Skin epidermis (tissue), 12 donors: ENCODE results near the gene SLC26A6.

Experiments
- H3K27ac ChIP-seq, 21 experiments: fragments of 200-600 bp; sonication (generic) in 11 of 21; one replicate each; pipeline ENCODE4 v1.5.0; 2020; ENCODE audit warnings: mild to moderate bottlenecking in 3 of 21, inconsistent platforms in 2 of 21, moderate library complexity in 2 of 21
- H3K4me3 ChIP-seq, 7 experiments: fragments of 200-600 bp; sonication (generic) in 2 of 7; one replicate each; pipeline ENCODE4 v1.5.0; 2020; ENCODE audit warnings: inconsistent platforms in 2 of 7, mild to moderate bottlenecking in 2 of 7, moderate library complexity in 1 of 7

The SLC26A6 gene

GRCh38 chr3:48609088-48610005 is 25.9 kb downstream of the SLC26A6 start, which contains the start of gene UQCRC1:
Gene UQCRC1 (minus strand): TSS chr3:48609646. CDS start chr3:48609620, 26 bp downstream.
- peak within 1 kb of the TSS; percentile 74 to 98 (median 93) for H3K27ac ChIP-seq
- peak within 1 kb of the TSS; percentile 60 to 97 (median 89) for H3K4me3 ChIP-seq

GRCh38 chr3:48607519-48607918 is 27.7 kb downstream of the SLC26A6 start:
- no peak overlapping the region for H3K27ac ChIP-seq
- H3K4me3 ChIP-seq: no peak overlapping the region

- H3K27ac ChIP-seq: peak overlapping the region in 1 of 21 experiments; percentile 3
These were observed 33.7 kb downstream of the SLC26A6 start for GRCh38 chr3:48601622-48601994.

GRCh38 chr3:48600711-48601621 is 34.3 kb downstream of the SLC26A6 start:
- no peak overlapping the region for H3K4me3 ChIP-seq
- H3K27ac ChIP-seq: peak overlapping the region in 6 of 21 experiments; percentile 3 to 78 (median 56)

More at GRCh38 chr3:48601622-48601994, 33.7 kb downstream of the SLC26A6 start:
- H3K4me3 ChIP-seq: no peak overlapping the region

GRCh38 chr3:48599509-48600285 is 35.6 kb downstream of the SLC26A6 start:
- H3K27ac ChIP-seq: peak overlapping the region in 15 of 21 experiments; percentile 39 to 95 (median 78)
- H3K4me3 ChIP-seq: no peak overlapping the region

- H3K27ac ChIP-seq: peak overlapping the region in 20 of 21 experiments; percentile 39 to 95 (median 76)
These were observed 36.2 kb downstream of the SLC26A6 start for GRCh38 chr3:48599077-48599501.

GRCh38 chr3:48598323-48599076 is 36.8 kb downstream of the SLC26A6 start:
- Histone ChIP-seq H3K4me3 (no peak overlapping the region), H3K27ac (peak overlapping the region in 20 of 21 experiments; percentile 39 to 95 (median 76))

More at GRCh38 chr3:48599077-48599501, 36.2 kb downstream of the SLC26A6 start:
- no peak overlapping the region for H3K4me3 ChIP-seq

GRCh38 chr3:48597408-48597800 is 37.9 kb downstream of the SLC26A6 start:
- H3K27ac ChIP-seq: peak overlapping the region in 20 of 21 experiments; percentile 39 to 95 (median 76)

GRCh38 chr3:48596676-48597407 is 38.4 kb downstream of the SLC26A6 start:
- no peak overlapping the region for H3K4me3 ChIP-seq
- peak overlapping the region in 19 of 21 experiments; percentile 39 to 95 (median 83) for H3K27ac ChIP-seq

More at GRCh38 chr3:48597408-48597800, 37.9 kb downstream of the SLC26A6 start:
- no peak overlapping the region for H3K4me3 ChIP-seq

GRCh38 chr3:48596157-48596556 is 39.1 kb downstream of the SLC26A6 start:
- peak overlapping the region in 19 of 21 experiments; percentile 7 to 95 (median 83) for H3K27ac ChIP-seq
- H3K4me3 ChIP-seq: no peak overlapping the region

- Histone ChIP-seq H3K27ac (peak overlapping the region in 20 of 21 experiments; percentile 7 to 95 (median 84)), H3K4me3 (peak overlapping the region in 6 of 7 experiments; percentile 35 to 51 (median 50))
These were observed 39.6 kb downstream of the SLC26A6 start for GRCh38 chr3:48595526-48596121.

GRCh38 chr3:48595075-48595525 is 40.2 kb downstream of the SLC26A6 start, which contains the start of gene COL7A1:
Gene COL7A1 (minus strand): TSS chr3:48595329. CDS start chr3:48595159, 170 bp downstream.
- H3K4me3 ChIP-seq: peak within 1 kb of the TSS; percentile 35 to 51 (median 49)
- peak within 1 kb of the TSS in 20 of 21 experiments; percentile 40 to 95 (median 84) for H3K27ac ChIP-seq

GRCh38 chr3:48594417-48595049 is 40.7 kb downstream of the SLC26A6 start:
- Histone ChIP-seq H3K27ac (peak overlapping the region in 20 of 21 experiments; percentile 40 to 95 (median 84)), H3K4me3 (peak overlapping the region; percentile 35 to 51 (median 49))

GRCh38 chr3:48593337-48593736 is 41.9 kb downstream of the SLC26A6 start:
- Histone ChIP-seq H3K27ac (peak overlapping the region in 3 of 21 experiments; percentile 60 to 90 (median 84)), H3K4me3 (peak overlapping the region in 5 of 7 experiments; percentile 35 to 51 (median 49))

- Histone ChIP-seq H3K4me3 (no peak overlapping the region), H3K27ac (peak overlapping the region in 1 of 21 experiments; percentile 7)
These were observed 42.7 kb downstream of the SLC26A6 start for GRCh38 chr3:48592519-48593087.
